ENCODE results near the gene OLFM1. TPM values are rescaled to one million over a fixed set of nuclear protein-coding genes. Genes with fewer than 3 reads are reported as not detected.

Gene OLFM1
- total RNA-seq, 3 donors from 2014 or later: 17.4 to 25.2 (median 22.1) TPM

DNA sequence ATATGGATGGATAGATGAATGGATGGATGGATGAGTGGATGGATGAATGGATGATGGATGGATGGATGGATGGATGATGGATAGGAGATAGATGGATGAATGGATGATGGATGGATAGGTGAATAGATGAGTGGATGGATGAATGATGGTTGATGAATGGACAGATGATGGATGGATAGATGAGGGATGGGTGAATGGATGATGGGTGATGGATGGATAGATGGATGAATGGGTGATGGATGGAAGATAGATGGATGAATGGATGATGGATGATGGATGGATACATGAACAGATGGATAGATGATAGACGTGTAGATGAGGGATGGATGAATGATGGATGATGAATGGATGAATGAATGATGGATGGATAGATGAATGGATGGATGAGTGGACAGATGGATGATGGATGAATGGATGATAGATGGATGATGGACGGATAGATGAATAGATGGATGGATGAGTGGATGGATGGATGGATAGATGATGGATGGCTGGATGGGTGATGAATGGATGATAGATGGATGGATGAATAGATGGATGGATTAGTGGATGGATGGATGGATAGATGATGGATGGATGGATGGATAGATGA, 53.8 kb downstream of the OLFM1 start:
- H3K4me3 ChIP-seq: no peak overlapping the region
- peaks cover 0 to 50% of the 10 kb centered on the region in 2 donors for H3K27me3 ChIP-seq

DNA sequence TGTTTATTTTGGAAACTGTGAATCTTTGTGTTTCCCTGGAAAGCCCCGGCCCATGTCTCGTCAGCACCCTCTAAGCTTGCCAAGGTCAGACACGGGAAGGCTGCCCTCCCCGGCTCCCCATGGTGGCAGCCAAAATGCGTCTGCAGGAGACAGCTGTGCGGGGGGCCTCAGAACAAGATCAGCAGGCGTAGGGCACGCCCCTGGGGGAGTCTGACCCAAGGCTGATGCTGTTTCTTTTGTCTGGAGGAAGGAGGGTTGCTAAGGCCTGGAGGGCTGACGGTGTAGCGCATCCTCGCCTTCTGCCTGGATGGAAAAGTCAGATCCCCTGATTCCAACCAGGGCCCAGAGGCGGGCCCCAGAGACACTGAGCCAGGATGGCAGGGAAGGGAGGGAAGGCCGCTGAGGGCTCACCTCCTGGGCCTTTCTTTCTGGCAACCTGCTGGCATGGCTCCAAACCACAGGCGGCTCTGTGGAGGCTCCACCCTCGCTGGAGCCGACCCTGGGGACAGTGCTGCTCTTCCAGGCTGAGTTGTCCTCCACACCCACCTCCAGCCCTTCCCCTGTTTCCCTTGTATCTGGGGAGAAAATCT, 57.2 kb downstream of the OLFM1 start:
- DNase-seq (ENCODE audit: low spot score in 2 of 2): no peak
- H3K36me3 ChIP-seq: no peaks in the 10 kb centered on the region
- H3K27ac ChIP-seq: no peak overlapping the region
- H3K9me3 ChIP-seq: peaks cover 0 to 3% of the 10 kb centered on the region in 2 donors
- H3K27me3 ChIP-seq: peaks cover 0 to 60% of the 10 kb centered on the region in 2 donors
- TF ChIP-seq POLR2A (IDR thresholded peaks at IDR 0.05) (no peak), POLR2AphosphoS5 (IDR thresholded peaks at IDR 0.05) (no peak)
- TF ChIP-seq, protein P1, sequence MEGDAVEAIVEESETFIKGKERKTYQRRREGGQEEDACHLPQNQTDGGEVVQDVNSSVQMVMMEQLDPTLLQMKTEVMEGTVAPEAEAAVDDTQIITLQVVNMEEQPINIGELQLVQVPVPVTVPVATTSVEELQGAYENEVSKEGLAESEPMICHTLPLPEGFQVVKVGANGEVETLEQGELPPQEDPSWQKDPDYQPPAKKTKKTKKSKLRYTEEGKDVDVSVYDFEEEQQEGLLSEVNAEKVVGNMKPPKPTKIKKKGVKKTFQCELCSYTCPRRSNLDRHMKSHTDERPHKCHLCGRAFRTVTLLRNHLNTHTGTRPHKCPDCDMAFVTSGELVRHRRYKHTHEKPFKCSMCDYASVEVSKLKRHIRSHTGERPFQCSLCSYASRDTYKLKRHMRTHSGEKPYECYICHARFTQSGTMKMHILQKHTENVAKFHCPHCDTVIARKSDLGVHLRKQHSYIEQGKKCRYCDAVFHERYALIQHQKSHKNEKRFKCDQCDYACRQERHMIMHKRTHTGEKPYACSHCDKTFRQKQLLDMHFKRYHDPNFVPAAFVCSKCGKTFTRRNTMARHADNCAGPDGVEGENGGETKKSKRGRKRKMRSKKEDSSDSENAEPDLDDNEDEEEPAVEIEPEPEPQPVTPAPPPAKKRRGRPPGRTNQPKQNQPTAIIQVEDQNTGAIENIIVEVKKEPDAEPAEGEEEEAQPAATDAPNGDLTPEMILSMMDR (IDR thresholded peaks at IDR 0.05): no peak
- no peak overlapping the region for H3K4me3 ChIP-seq
- intact Hi-C loops (cut with DNase I; ENCODE audit: low total_unique reads): loop anchor here (1.0 kb wide), 1 partner anchor 29 kb away; no protein-coding TSS in a partner anchor
- H3K4me1 ChIP-seq: no peaks in the 10 kb centered on the region

More for the DNA sequence above, 53.8 kb downstream of the OLFM1 start:
- no peaks in the 10 kb centered on the region for H3K4me1 ChIP-seq
- H3K27ac ChIP-seq: no peak overlapping the region
- intact Hi-C loops (cut with DNase I; ENCODE audit: low total_unique reads): no loop called here
- no peak for DNase-seq (ENCODE audit: low spot score in 2 of 2)
- H3K9me3 ChIP-seq: peaks cover 0 to 8% of the 10 kb centered on the region in 2 donors
- no peaks in the 10 kb centered on the region for H3K36me3 ChIP-seq
- TF ChIP-seq, protein P1 (IDR thresholded peaks at IDR 0.05): no peak
- TF ChIP-seq POLR2AphosphoS5 (IDR thresholded peaks at IDR 0.05): no peak
- TF ChIP-seq POLR2A (IDR thresholded peaks at IDR 0.05): no peak

DNA sequence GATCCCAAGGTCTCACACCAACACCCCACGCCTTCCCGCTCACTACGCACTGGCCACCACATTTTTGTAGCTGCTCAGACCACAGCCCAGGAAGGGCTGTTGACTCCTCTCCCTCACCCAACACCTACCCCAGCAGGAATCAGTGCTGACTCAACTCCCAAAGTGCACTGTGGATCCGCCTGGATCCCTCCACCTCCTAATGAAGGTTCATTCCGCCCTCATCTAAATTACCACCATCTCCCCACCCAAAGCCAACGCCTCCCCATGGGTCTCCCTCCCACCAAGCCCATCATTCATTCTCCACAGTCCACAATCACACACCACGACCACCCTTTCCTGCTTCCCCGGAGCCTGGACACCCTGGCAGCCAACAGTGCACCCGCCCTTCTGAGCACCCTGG, 57.8 kb downstream of the OLFM1 start:
- DNase-seq (ENCODE audit: low spot score in 2 of 2): no peak
- no peaks in the 10 kb centered on the region for H3K4me1 ChIP-seq
- peaks cover 0 to 9% of the 10 kb centered on the region in 2 donors for H3K9me3 ChIP-seq
- intact Hi-C loops (cut with DNase I; ENCODE audit: low total_unique reads): no loop called here
- TF ChIP-seq POLR2AphosphoS5 (IDR thresholded peaks at IDR 0.05) (no peak), POLR2A (IDR thresholded peaks at IDR 0.05) (no peak)
- TF ChIP-seq, protein P1 (IDR thresholded peaks at IDR 0.05): no peak
- H3K36me3 ChIP-seq: no peaks in the 10 kb centered on the region
- peaks cover 0 to 60% of the 10 kb centered on the region in 2 donors for H3K27me3 ChIP-seq
- no peak overlapping the region for H3K27ac ChIP-seq
- no peak overlapping the region for H3K4me3 ChIP-seq

DNA sequence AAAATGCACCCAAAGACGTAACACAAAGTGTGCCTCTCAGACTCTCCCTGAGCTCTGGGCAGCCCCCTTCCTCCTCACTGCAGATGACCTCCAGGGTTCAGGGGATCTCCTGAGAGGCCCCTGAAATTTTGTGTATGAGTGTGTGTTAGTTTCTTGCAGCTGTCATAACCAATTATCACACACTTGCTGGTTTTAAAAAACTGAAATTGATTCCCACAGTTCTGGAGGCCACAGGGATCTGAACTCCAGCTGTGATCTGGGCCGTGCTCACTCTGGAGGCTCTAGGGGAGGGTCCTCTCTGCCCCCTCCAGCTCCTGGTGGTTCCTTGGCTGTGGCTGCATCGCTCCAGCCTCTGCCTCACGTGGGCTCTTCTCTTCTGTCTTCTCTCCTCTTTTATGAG, 58.8 kb downstream of the OLFM1 start:
- H3K36me3 ChIP-seq: no peaks in the 10 kb centered on the region
- peaks cover 0 to 65% of the 10 kb centered on the region in 2 donors for H3K27me3 ChIP-seq
- no peak overlapping the region for H3K4me3 ChIP-seq
- peaks cover 8 to 13% of the 10 kb centered on the region in 2 donors for H3K9me3 ChIP-seq
- intact Hi-C loops (cut with DNase I; ENCODE audit: low total_unique reads): no loop called here
- H3K27ac ChIP-seq: no peak overlapping the region
- no peaks in the 10 kb centered on the region for H3K4me1 ChIP-seq
- no peak for DNase-seq (ENCODE audit: low spot score in 2 of 2)
- TF ChIP-seq POLR2AphosphoS5 (IDR thresholded peaks at IDR 0.05) (no peak), POLR2A (IDR thresholded peaks at IDR 0.05) (no peak)
- TF ChIP-seq, protein P1 (IDR thresholded peaks at IDR 0.05): no peak

DNA sequence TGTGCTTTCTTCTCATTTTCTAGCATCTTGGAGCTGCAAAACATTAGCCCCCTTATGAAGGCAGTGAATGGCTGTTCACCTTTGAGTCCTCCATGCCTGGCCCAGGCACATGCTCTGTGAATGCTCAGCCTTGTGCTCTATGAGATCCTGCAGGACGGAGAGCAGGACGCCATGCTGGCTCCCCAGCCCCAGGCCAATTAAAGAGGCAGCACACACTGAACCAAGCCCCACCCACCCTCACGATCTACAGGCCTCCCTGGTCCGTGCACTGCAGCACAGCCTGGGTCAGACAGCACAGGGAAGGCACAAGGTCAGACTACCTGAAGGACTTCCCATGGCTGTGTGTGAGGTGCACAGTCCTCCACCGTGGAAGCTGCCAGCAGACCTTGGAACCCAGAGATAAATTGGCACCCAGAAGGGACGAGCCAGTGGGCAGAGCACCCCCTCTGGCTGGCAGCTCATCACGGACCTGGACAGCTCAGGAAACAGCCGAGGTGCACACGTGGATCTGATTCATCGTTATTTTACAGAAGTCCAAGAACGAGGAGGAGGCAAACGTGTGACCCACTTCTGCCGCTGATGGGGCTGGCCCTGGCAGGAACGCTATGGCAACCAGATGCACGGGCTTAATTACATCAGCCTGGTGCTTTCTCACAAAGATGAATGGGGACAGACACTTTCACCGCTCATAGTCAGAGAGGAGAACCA, 59.5 kb downstream of the OLFM1 start:
- intact Hi-C loops (cut with DNase I; ENCODE audit: low total_unique reads): no loop called here
- no peaks in the 10 kb centered on the region for H3K4me1 ChIP-seq
- no peak overlapping the region for H3K27ac ChIP-seq
- TF ChIP-seq, protein P1 (IDR thresholded peaks at IDR 0.05): no peak
- no peak for TF ChIP-seq POLR2A (IDR thresholded peaks at IDR 0.05)
- no peak for TF ChIP-seq POLR2AphosphoS5 (IDR thresholded peaks at IDR 0.05)
- DNase-seq (ENCODE audit: low spot score in 2 of 2): no peak
- H3K27me3 ChIP-seq: peaks cover 0 to 69% of the 10 kb centered on the region in 2 donors
- H3K9me3 ChIP-seq: peaks cover 8 to 13% of the 10 kb centered on the region in 2 donors
- H3K4me3 ChIP-seq: no peak overlapping the region
- H3K36me3 ChIP-seq: no peaks in the 10 kb centered on the region

All from breast epithelium (tissue), 4 donors.